GM12878 (cell line): Measurements from ENCODE around the gene PAM16. TPM values are rescaled to one million over a fixed set of nuclear protein-coding genes. Genes with fewer than 3 reads are reported as not detected.

ENCODE experiments used
- ATAC-seq: fragments of 200-7000 bp; cut with Tn5 transposase; 3 replicates; pipeline ENCODE4 v1.9.1; 2020; ENCODE audit warnings: mild to moderate bottlenecking, moderate library complexity
- BruUV-seq: library from RNA; stranded (reverse); fragments of 400-500 nt; replicated peaks from 2 replicates; lab custom pipeline; 2021; lab: Mats Ljungman, UMichigan
- CTCF ChIA-PET: fragments of 300-600 bp; sonication (Branson Sonifier 250); formaldehyde crosslinking; extraction: SDS; loops from one replicate; lab custom pipeline; 2021; ENCODE audit warnings: inconsistent platforms; lab: Yijun Ruan, JAX
- POLR2A ChIA-PET: fragments of 350-600 bp; formaldehyde crosslinking; extraction: SDS; loops from one replicate; lab custom pipeline; 2021; ENCODE audit warnings: inconsistent platforms; lab: Charles Lee
- RAD21 ChIA-PET: fragments of 300-600 bp; sonication (Branson Sonifier 250); formaldehyde crosslinking; loops from one replicate; lab custom pipeline; 2023; ENCODE audit warnings: antibody characterized with exemption; ENCODE audit not compliant: unreplicated experiment; lab: Charles Lee
- SMC1A ChIA-PET: fragments of 300-600 bp; sonication (Branson Sonifier 250); formaldehyde crosslinking; loops from one replicate; lab custom pipeline; 2023; ENCODE audit not compliant: unreplicated experiment, uncharacterized antibody; lab: Charles Lee
- DNase-seq: peaks from one replicate; pipeline ENCODE4 v3.0.0-alpha.2; 2011; ENCODE audit warnings: low read depth, low spot score
- FAIRE-seq: peaks from 3 replicates; lab custom pipeline; 2011; peaks lifted over from hg19 to GRCh38; lab: Jason Lieb, UNC
- H2AFZ ChIP-seq: 2 replicates; pipeline ENCODE4 v1.6.0; 2011; ENCODE audit warnings: low read depth, low read length, control low read depth; ENCODE audit not compliant: control insufficient read depth
- H3K27ac ChIP-seq: 2 replicates; pipeline ENCODE4 v1.5.1; 2011; ENCODE audit warnings: control low read depth; ENCODE audit not compliant: control insufficient read depth, insufficient read depth
- H3K27me3 ChIP-seq, 2 experiments: replicated peaks in 1 of 2; 2 replicates each; pipeline versions ENCODE4 v1.6.0 to v1.6.1; 2011; ENCODE audit warnings: low read length in 1 of 2; ENCODE audit not compliant: control insufficient read depth in 2 of 2, insufficient read depth in 2 of 2
- H3K36me3 ChIP-seq, 2 experiments: 2 replicates each; pipeline ENCODE4 v1.5.1; 2011; ENCODE audit warnings: low read length in 1 of 2; ENCODE audit not compliant: control insufficient read depth in 2 of 2, insufficient read depth in 2 of 2
- H3K4me1 ChIP-seq: 2 replicates; pipeline ENCODE4 v1.6.1; 2011; ENCODE audit warnings: mild to moderate bottlenecking, low read length, moderate library complexity, mixed read lengths; ENCODE audit not compliant: control insufficient read depth, insufficient read depth
- H3K4me2 ChIP-seq: 2 replicates; pipeline ENCODE4 v1.6.0; 2011; ENCODE audit warnings: control low read depth; ENCODE audit not compliant: control insufficient read depth, insufficient read depth
- H3K4me3 ChIP-seq: fragments of 200-600 bp; sonication (generic); 2 replicates; pipeline ENCODE4 v1.5.1; 2016
- H3K79me2 ChIP-seq: 2 replicates; pipeline ENCODE4 v1.6.0; 2011; ENCODE audit warnings: low read length; ENCODE audit not compliant: control insufficient read depth, insufficient read depth
- H3K9ac ChIP-seq: 2 replicates; pipeline ENCODE4 v1.8.0; 2011; ENCODE audit warnings: low read length, control low read depth, mixed read lengths; ENCODE audit not compliant: control insufficient read depth, insufficient read depth
- H3K9me3 ChIP-seq: replicated peaks from 3 replicates; pipeline ENCODE4 v1.5.1; 2011; ENCODE audit warnings: mild to moderate bottlenecking, low read length; ENCODE audit not compliant: control insufficient read depth, insufficient read depth
- H4K20me1 ChIP-seq: 2 replicates; pipeline ENCODE4 v1.6.0; 2011; ENCODE audit not compliant: control insufficient read depth, insufficient read depth
- ELK1 ChIP-seq: IDR thresholded peaks from 2 replicates; pipeline ENCODE4 v1.6.1; 2012; ENCODE audit warnings: low read depth, low read length, improper control_type of control experiment
- EZH2 ChIP-seq: IDR thresholded peaks from 2 replicates; pipeline ENCODE4 v1.6.1; 2012; ENCODE audit warnings: low read depth, mild to moderate bottlenecking, control low read depth, inconsistent platforms, low read length, borderline replicate concordance; ENCODE audit not compliant: control insufficient read depth
- SUPT20H ChIP-seq: IDR thresholded peaks from 2 replicates; pipeline ENCODE4 v1.6.1; 2011; ENCODE audit warnings: low read depth, mild to moderate bottlenecking, low read length, moderate library complexity, borderline replicate concordance; ENCODE audit not compliant: control insufficient read depth
- ZNF274 ChIP-seq: IDR thresholded peaks from one replicate; pipeline ENCODE4 v1.8.0; 2011; ENCODE audit not compliant: insufficient read length, insufficient read depth
- WGBS: methylation state at CpG from one replicate; pipeline ENCODE4 v1.1.6; 2016; ENCODE audit warnings: low lambda C conversion rate; ENCODE audit not compliant: insufficient replicate concordance, insufficient coverage; ENCODE audit errors: missing lambda C conversion rate; 5-methylcytosine and 5-hydroxymethylcytosine counted together
- in situ Hi-C: fragments of 300-500 bp; cut with MboI; formaldehyde crosslinking; loops from 9 replicates; pipeline ENCODE4 v1.14.3; 2018; ENCODE audit warnings: mixed read lengths
- intact Hi-C: fragments of 100-400 bp; cut with micrococcal nuclease; formaldehyde crosslinking; loops from one replicate; pipeline ENCODE4 v1.14.2; 2022; ENCODE audit not compliant: unreplicated experiment
- polyA plus RNA-seq, 11 experiments: library from polyadenylated mRNA; depleted of rRNA in 4 of 11; unstranded in 6 of 11; stranded (reverse) in 5 of 11; fragments of >200 nt; fragmentation: Nextera tagmentation in 4 of 11; fragmentation: Illumina TruSeq in 1 of 11; extraction: Ambion mirVana in 4 of 11; extraction: Trizol in 1 of 11; gene quantifications; 1 replicate in 1 of 11; 2 replicates in 10 of 11; pipeline versions ENCODE4 v1.2.1 to v1.2.3, GENCODE V29; 2011 to 2016; ENCODE audit warnings: inconsistent platforms in 2 of 11, missing spikeins in 2 of 11, low read depth in 1 of 11
- total RNA-seq, 4 experiments: library from RNA; depleted of rRNA in 3 of 4; stranded (reverse); fragments of >200 nt in 3 of 4; fragmentation: Illumina TruSeq in 1 of 4; extraction: Trizol in 1 of 4; gene quantifications; 2 replicates each; pipeline versions ENCODE4 v1.2.1 to v1.2.3, GENCODE V29; 2013 to 2021

PAM16 gene
- total and polyA plus RNA-seq, 10 of the 15 experiments (the other 5 are each of a cell fraction or from before 2014, with no cell fraction given) = 18.5 to 94.3 (median 51.5) TPM

GRCh38 chr16:4361944-4362311 lies 10.8 kb upstream of the PAM16 start:
- peaks cover 4 to 37% of the 10 kb centered on the region in 2 experiments; a peak in 2 of 4 replicates for H3K36me3 ChIP-seq
- no peaks in the 10 kb centered on the region for H3K9me3 ChIP-seq
- ChIA-PET SMC1A (no interaction called here), CTCF (interaction anchor here (1.8 kb wide), 1 partner anchor 41 kb away, joined by 5 read pairs; no protein-coding TSS in a partner anchor), RAD21 (no interaction called here), POLR2A (no interaction called here)
- H3K27ac ChIP-seq = no peak overlapping the region
- H3K27me3 ChIP-seq = no peaks in the 10 kb centered on the region
- 91% methylated on average over 8 of the region's 12 CpGs for WGBS
- H3K9ac ChIP-seq = no peak overlapping the region
- no peaks in the 10 kb centered on the region for H3K79me2 ChIP-seq
- no peak overlapping the region for H3K4me2 ChIP-seq
- H3K4me3 ChIP-seq = no peak overlapping the region
- no TSS peak for BruUV-seq
- no peak for FAIRE-seq
- no peak for TF ChIP-seq ZNF274
- no peak for TF ChIP-seq SUPT20H
- TF ChIP-seq ELK1 = no peak
- TF ChIP-seq EZH2 = no peak
- DNase-seq = no peak
- ATAC-seq = no peak
- no peaks in the 10 kb centered on the region for H4K20me1 ChIP-seq
- H3K4me1 ChIP-seq = peaks cover 7% of the 10 kb centered on the region
- intact Hi-C loops (no loop called here), in situ Hi-C loops (loop anchor here (5.0 kb wide), 1 partner anchor 35 kb away; no protein-coding TSS in a partner anchor)
- no peak overlapping the region for H2AFZ ChIP-seq
